Measurements from ENCODE around the gene KIF18B. TPM values are rescaled to one million over a fixed set of nuclear protein-coding genes. Genes with fewer than 3 reads are reported as not detected.

KIF18B gene
- total RNA-seq, 1 donor from 2014 or later, result 10.4 TPM

DNA sequence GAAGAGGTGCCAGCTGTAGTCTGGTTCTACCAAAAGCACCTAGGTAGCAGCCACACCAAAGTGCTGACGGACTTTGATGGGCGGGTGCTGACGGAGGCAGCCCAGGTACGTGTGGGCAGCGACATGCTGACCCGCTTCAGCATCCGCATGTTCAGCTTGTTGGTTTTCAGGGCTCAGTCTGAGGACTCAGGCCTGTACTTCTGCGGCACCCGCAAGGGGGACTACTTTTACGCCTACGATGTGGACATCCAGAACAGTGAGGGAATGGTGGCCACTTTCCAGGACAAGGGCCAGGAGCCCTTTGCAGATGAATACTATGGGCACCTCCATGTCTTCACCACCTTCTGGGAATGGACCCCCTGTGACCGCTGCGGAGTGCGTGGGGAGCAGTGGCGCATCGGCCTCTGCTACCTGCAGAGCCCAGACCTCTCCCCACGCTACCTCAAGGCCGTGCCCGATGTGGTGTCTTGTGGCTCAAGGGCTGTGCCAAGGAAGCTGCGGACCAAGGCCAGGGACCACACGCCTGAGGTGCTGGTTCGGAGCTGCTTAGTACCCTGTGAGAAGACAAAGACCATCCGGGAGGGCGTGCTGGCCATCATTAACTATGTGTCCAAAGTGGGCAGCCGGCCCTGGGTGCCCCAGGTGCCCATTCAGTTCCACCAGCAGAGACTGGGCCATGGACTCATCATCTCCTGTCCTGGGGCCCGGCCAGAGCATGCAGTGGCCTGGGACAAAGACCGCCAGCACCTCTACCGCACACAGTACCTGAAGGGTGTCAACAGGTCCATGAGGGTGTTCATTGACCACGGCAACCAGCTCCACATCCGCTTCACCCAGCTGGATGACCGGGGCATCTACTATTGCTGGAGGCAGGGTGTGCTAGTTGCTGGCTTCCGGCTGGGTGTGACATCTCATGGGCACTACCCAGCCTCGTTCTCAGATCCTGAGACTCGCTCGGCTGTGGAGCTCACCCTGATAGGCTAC lies 43.3 kb downstream of the KIF18B start:
- no peak for ATAC-seq

DNA sequence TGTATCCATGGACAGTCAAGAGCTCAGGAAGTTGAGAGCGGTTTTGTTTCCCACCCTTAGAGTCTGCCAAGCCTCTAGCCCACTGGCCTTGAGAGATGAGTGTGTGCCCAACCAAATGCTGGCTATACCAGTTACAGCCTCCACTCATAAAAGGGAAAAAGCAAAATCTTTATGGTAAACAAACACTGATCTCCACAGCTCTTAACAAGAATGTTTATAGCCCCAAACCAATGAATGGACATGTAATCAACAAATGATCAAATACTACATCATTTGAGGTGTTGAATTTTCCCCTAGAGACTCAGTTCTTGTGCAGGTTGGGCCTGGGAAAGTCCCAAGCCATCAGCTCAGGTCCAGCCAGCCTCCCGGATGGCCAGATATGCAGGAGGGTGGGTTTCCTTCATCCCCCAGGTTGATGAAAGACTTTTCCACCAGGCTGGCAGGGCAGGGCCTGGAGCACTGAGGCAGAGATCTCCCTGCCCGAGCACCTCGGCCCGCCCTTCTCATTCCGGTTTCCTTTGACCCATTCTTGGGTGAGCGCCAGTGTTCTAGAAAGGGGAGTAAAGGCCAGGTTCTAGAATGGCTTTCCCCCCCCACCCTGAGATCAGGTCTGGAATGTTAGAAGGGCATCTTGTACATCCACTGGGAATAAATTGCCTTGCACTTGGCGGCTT lies 44.4 kb downstream of the KIF18B start:
- ATAC-seq, result no peak

DNA sequence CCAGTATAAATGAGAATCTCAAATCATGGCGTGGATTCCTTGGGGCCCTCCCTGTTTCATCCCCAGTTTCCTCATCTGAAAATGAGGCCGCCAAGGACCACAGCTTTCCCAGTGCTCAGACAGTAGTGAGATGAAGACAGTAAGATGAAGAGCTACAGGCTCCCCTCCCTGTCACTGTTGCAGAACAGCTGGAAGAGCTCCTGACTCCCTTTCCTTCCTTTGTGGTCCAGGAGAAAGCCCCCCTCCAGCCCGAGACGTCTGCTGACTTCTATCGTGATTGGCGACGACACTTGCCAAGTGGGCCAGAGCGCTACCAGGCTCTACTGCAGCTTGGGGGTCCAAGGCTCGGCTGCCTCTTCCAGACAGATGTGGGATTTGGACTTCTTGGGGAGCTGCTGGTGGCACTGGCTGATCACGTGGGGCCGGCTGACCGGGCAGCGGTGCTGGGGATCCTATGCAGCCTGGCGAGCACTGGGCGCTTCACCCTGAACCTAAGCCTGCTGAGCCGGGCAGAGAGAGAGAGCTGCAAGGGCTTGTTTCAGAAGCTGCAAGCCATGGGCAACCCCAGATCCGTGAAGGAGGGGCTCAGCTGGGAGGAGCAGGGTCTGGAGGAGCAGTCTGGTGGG lies 45.3 kb downstream of the KIF18B start:
- no peak for ATAC-seq

GRCh38 chr17:44901411-44901921 lies 46.1 kb downstream of the KIF18B start:
- no peak for ATAC-seq

DNA sequence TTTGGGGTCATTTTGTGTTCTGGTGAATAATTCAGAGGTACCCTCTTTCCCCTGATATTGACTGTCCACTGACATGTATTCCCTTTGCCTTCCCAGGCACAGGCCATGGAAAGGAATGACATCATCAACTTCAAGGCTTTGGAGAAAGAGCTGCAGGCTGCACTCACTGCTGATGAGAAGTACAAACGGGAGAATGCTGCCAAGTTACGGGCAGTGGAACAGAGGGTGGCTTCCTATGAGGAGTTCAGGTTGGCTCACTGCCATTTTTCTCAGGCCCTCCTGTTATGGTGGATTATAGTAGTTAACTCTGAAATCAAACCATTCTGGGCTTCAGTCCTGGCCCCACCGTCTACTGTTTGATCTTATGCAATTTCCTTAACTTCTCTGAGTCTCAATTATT lies 46.7 kb downstream of the KIF18B start:
- peak; percentile 11 for ATAC-seq

- peak; percentile 90 for ATAC-seq
These were observed 48.3 kb downstream of the KIF18B start, which contains the start of gene EFTUD2 for GRCh38 chr17:44899074-44899782. EFTUD2 (minus strand) TSS chr17:44899445; CDS start chr17:44894521, 4,924 bp downstream.

DNA sequence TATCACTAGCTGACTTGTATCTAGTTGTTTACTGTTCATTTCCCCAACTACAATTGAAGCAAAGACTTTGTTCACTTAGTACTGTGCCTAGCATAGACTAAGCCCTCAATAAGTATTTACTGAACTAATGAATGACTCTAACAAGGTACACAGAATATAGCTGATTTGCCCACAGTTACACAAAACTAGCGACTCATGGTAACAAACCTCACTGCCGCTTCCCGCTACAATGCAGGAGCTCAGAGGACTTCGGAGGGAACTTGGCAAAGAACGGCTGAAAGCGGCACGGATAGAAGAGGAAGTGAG lies 48.9 kb downstream of the KIF18B start:
- ATAC-seq, result no peak

DNA sequence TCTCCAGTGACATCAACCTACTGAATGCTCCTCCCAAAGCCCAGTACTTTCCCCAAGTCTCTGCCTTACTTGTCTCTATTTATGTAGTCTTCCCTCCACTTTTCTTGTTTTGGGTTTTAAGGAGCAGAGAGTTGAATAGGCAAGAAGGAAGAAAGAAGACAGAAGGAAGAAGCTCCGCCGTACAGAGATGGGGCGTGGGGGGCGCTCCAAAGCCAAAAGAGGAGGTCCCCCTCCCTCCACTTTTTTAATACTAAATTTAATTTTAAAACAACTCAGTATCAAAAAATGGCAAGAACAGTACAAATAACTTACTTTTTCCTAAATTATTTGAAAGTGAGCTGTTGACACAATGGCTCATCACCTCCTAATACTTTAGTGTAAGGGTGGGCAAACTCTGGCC lies 52.9 kb downstream of the KIF18B start:
- no peak for ATAC-seq

DNA sequence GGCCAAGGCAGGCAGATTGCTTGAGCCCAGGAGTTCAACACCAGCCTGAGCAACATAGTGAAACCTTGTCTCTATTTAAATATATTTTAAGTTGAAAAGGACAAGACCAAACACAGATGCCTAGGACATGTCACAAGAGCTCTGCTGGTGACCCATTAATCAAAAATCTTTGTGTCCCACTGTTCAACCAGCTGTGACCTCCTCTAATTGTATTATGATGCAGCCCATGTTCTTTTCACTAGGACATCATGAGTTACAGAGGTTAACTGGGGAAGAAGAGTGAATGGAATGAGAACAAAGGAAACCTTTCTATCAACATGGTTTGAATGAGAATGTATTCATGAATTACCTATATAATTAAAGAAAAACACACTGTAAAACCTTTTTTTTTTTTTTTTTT lies 55.3 kb downstream of the KIF18B start:
- ATAC-seq, result no peak

GRCh38 chr17:44889003-44889402 lies 58.6 kb downstream of the KIF18B start:
- ATAC-seq, result no peak

DNA sequence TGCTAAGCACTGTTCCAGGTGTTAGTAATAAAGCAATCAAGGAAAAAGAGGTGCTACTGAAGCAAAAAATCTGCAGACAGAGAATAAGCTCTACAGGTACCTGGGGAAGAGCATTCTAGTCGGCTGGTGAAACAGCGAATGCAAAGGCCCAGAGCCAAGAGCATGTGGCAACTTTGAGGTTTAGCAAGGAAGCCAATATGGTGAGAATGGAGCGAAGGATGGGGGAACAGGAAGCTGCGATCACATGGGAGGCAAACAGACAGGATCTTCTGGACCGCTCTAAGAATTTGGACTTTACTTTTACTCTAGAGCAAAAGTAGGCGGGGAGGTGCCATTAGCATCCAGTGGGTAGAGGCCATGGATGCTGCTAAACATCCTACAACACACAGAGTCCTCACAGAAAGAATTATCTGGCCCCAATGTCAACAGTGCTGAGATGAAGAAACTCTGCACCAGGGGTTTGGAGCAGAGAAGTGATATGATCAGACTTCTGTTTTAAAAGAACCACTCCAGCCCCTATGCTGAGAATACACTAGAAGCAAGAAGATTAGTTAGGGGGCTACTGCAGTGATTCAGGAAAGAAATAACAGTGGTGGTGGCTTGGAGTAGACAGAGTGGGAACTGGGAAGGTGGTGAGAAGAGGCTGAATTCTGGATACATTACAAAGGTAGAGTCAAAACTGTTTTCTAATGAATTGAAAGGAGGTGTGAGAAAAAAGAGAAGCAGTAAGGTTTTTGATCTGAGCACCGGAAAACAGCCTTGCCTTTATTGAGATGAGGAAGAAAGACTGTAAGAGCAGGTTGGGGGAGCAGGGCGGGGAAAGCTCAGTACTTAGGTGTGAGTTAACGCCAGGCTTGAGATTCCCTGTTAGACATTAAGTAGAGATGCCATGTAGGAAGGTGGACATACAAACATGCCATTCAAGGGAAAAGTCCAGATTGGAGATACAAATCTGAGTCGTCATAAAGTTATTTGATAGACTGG lies 59.3 kb downstream of the KIF18B start:
- no peak for ATAC-seq

GRCh38 chr17:44887016-44887415 lies 60.6 kb downstream of the KIF18B start:
- ATAC-seq, result no peak

GRCh38 chr17:44884941-44885340 lies 62.6 kb downstream of the KIF18B start:
- ATAC-seq, result no peak

GRCh38 chr17:44881145-44881544 lies 66.4 kb downstream of the KIF18B start:
- no peak for ATAC-seq

DNA sequence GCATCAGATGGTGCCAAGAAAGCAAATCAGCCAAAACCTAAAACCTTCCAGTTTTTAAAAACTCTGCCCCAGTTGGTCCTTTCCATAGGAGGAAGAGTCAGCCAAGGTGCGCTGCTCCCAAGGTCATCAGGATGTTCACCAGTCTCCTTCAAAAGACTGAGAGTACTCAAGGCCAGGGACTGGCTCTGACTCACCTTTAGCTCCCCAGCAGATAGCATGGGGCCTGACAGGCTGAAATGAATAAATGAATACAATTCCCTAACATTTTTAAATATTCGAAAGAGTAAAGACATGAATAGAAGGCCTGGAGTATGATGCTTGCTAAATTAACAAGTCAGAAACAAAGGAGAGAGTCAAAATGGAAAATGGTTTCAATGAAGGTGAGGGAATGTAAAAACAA lies 67.5 kb downstream of the KIF18B start:
- no peak for ATAC-seq

DNA sequence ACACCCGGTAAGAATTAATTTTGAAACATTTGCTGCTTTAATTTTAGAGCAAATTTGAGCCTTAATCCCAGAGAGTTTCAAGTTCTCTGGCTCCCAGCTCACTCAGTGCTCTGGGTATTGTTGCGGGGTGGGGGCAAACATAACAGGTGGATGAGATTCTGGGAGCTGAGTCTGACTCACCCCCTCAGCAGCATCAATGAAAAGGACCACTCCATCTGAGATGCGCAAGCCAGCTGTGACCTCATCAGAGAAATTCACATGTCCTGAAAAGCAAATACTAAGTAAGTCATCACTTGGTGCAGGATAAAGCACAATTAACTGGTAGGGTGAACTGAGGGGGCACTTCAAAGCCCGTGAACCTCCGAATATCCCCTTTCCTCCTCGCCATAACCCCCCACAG lies 68.2 kb downstream of the KIF18B start:
- ATAC-seq, result no peak

- no peak for ATAC-seq
These were observed 68.8 kb downstream of the KIF18B start for GRCh38 chr17:44878627-44879221.

- no peak for ATAC-seq
These were observed 70.5 kb downstream of the KIF18B start for GRCh38 chr17:44877121-44877520.

DNA sequence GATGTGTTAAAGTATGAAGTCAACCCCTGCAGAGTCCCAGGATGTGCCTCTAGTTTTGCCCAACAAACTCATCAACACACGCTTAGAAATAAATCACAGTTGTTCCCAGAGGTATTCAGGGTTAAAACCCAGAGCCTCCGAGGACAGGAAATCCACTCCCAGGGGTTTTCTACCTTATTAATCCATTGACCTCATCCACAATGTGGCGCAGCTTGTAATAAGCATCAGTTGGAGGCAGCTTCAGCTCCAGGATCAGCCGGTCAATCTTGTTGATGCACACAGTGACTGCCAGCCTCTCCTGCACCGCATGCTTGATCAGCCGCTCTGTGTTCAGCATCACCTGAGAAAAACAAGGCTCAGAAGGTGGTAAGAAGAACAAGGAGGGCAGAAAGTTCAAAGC lies 71.8 kb downstream of the KIF18B start:
- no peak for ATAC-seq
